Measurements from ENCODE around the gene PRPF19. TPM values are rescaled to one million over a fixed set of nuclear protein-coding genes. Genes with fewer than 3 reads are reported as not detected.

PRPF19 gene
- polyA plus RNA-seq, 1 donor (not counting 4 experiments of a cell fraction or from before 2014, with no cell fraction given): 35.4 TPM

DNA sequence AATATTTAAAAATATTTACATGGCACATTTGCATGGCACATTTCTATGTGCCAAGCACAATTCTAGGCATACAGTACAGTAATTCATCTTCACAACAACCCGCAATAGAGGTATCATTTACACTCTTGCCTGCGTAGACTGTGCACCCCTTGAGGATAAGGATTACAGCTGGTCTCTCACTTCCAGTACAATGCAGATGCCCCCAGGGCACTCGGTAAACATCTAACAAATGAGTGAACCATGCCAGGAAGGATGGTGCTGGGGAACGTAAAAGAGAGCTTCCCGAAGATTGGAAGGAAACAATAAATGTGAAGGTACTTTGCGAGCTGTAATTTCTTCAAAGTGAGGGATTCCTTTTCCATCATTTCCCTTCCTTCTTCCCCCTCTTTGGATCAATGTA lies 1.3 kb downstream of the PRPF19 start:
- no peaks in the 10 kb centered on the region for H3K27me3 ChIP-seq (ENCODE audit: control insufficient read depth, extremely low read depth, insufficient read depth, low read length)
- H4K20me1 ChIP-seq (ENCODE audit: control insufficient read depth, extremely low read depth, insufficient read depth, low read length): peaks cover 10% of the 10 kb centered on the region
- TF ChIP-seq EZH2 (IDR thresholded peaks at IDR 0.05; ENCODE audit: low read length): no peak
- TF ChIP-seq, protein P1, sequence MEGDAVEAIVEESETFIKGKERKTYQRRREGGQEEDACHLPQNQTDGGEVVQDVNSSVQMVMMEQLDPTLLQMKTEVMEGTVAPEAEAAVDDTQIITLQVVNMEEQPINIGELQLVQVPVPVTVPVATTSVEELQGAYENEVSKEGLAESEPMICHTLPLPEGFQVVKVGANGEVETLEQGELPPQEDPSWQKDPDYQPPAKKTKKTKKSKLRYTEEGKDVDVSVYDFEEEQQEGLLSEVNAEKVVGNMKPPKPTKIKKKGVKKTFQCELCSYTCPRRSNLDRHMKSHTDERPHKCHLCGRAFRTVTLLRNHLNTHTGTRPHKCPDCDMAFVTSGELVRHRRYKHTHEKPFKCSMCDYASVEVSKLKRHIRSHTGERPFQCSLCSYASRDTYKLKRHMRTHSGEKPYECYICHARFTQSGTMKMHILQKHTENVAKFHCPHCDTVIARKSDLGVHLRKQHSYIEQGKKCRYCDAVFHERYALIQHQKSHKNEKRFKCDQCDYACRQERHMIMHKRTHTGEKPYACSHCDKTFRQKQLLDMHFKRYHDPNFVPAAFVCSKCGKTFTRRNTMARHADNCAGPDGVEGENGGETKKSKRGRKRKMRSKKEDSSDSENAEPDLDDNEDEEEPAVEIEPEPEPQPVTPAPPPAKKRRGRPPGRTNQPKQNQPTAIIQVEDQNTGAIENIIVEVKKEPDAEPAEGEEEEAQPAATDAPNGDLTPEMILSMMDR (optimal IDR thresholded peaks at IDR 0.05 in 1 of 3, IDR thresholded peaks at IDR 0.05 in 1 of 3, conservative IDR thresholded peaks at IDR 0.05 in 1 of 3; ENCODE audit: extremely low read depth in 1 of 3, insufficient read depth in 2 of 3, low read length in 3 of 3): no peak
- dilution Hi-C loops (cut with MboI; ENCODE audit: extremely low pct_ligation_motif_present, low sequenced_read_pairs): no loop called here
- H3K36me3 ChIP-seq (ENCODE audit: control insufficient read depth in 2 of 2, extremely low read depth in 1 of 2, insufficient read depth in 2 of 2, low read length in 2 of 2): peaks cover 14 to 30% of the 10 kb centered on the region in 2 experiments
- H3K9me1 ChIP-seq (ENCODE audit: control insufficient read depth, extremely low read depth, insufficient read depth, low read length): no peaks in the 10 kb centered on the region
- FAIRE-seq: no peak
- H3K4me1 ChIP-seq (ENCODE audit: control insufficient read depth, extremely low read depth, insufficient read depth, low read length): peaks cover 11% of the 10 kb centered on the region
- H2AFZ ChIP-seq (ENCODE audit: control insufficient read depth, low read length): no peak overlapping the region
- peak overlapping the region; percentile 81 for H3K4me2 ChIP-seq (ENCODE audit: control insufficient read depth, extremely low read depth, insufficient read depth, low read depth, low read length)
- H3K79me2 ChIP-seq (ENCODE audit: control insufficient read depth, insufficient read depth, low read length): peaks cover 39% of the 10 kb centered on the region
- no peaks in the 10 kb centered on the region for H3K9me3 ChIP-seq (ENCODE audit: control insufficient read depth, low read depth, low read length)
- peak overlapping the region; percentile 94 for H3K9ac ChIP-seq (ENCODE audit: control insufficient read depth, extremely low read depth, insufficient read depth, low read length)
- H3K27ac ChIP-seq (ENCODE audit: control insufficient read depth, insufficient read depth, low read length): peak overlapping the region; percentile 93
- no peak for DNase-seq (ENCODE audit: low read depth, low spot score)
- H3K4me3 ChIP-seq (ENCODE audit: control insufficient read depth in 2 of 3, extremely low read depth in 1 of 3, insufficient read depth in 2 of 3, low read depth in 1 of 3, low read length in 3 of 3): peak overlapping the region; percentile 79 to 93 (median 80)

DNA sequence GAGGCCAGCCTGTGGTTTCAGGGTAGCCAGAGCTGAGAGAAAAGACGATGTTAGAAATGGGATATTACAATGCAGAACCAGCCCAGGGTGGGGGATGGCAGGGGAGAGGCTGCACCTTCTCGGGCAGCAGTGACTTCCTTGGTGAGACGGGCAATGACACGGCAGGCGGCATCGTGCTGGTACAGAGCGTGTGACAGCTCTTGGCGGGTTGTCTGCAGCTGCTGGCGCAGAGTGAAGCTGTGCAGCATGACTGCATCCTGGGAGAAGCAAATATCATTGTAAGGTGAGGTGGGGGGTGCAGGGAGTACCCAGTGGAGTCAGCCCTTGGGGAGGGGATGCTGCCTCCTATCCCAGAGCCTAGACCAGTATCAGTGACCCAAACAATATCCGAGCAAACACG lies 3.8 kb downstream of the PRPF19 start:
- no peak overlapping the region for H3K27ac ChIP-seq (ENCODE audit: control insufficient read depth, insufficient read depth, low read length)
- H3K36me3 ChIP-seq (ENCODE audit: control insufficient read depth in 2 of 2, extremely low read depth in 1 of 2, insufficient read depth in 2 of 2, low read length in 2 of 2): peaks cover 23 to 42% of the 10 kb centered on the region in 2 experiments
- no peaks in the 10 kb centered on the region for H3K27me3 ChIP-seq (ENCODE audit: control insufficient read depth, extremely low read depth, insufficient read depth, low read length)
- FAIRE-seq: no peak
- DNase-seq (ENCODE audit: low read depth, low spot score): no peak
- dilution Hi-C loops (cut with MboI; ENCODE audit: extremely low pct_ligation_motif_present, low sequenced_read_pairs): no loop called here
- H3K4me1 ChIP-seq (ENCODE audit: control insufficient read depth, extremely low read depth, insufficient read depth, low read length): peaks cover 11% of the 10 kb centered on the region
- H3K79me2 ChIP-seq (ENCODE audit: control insufficient read depth, insufficient read depth, low read length): peaks cover 39% of the 10 kb centered on the region
- H3K9ac ChIP-seq (ENCODE audit: control insufficient read depth, extremely low read depth, insufficient read depth, low read length): no peak overlapping the region
- peaks cover 10% of the 10 kb centered on the region for H4K20me1 ChIP-seq (ENCODE audit: control insufficient read depth, extremely low read depth, insufficient read depth, low read length)
- no peak overlapping the region for H3K4me3 ChIP-seq (ENCODE audit: control insufficient read depth in 2 of 3, extremely low read depth in 1 of 3, insufficient read depth in 2 of 3, low read depth in 1 of 3, low read length in 3 of 3)
- H3K9me1 ChIP-seq (ENCODE audit: control insufficient read depth, extremely low read depth, insufficient read depth, low read length): no peaks in the 10 kb centered on the region
- H3K9me3 ChIP-seq (ENCODE audit: control insufficient read depth, low read depth, low read length): no peaks in the 10 kb centered on the region
- TF ChIP-seq EZH2 (IDR thresholded peaks at IDR 0.05; ENCODE audit: low read length): no peak
- TF ChIP-seq, protein P1 (optimal IDR thresholded peaks at IDR 0.05 in 1 of 3, IDR thresholded peaks at IDR 0.05 in 1 of 3, conservative IDR thresholded peaks at IDR 0.05 in 1 of 3; ENCODE audit: extremely low read depth in 1 of 3, insufficient read depth in 2 of 3, low read length in 3 of 3): no peak
- no peak overlapping the region for H3K4me2 ChIP-seq (ENCODE audit: control insufficient read depth, extremely low read depth, insufficient read depth, low read depth, low read length)
- no peak overlapping the region for H2AFZ ChIP-seq (ENCODE audit: control insufficient read depth, low read length)
